ENCODE data around the gene LIPE.

The LIPE gene

DNA sequence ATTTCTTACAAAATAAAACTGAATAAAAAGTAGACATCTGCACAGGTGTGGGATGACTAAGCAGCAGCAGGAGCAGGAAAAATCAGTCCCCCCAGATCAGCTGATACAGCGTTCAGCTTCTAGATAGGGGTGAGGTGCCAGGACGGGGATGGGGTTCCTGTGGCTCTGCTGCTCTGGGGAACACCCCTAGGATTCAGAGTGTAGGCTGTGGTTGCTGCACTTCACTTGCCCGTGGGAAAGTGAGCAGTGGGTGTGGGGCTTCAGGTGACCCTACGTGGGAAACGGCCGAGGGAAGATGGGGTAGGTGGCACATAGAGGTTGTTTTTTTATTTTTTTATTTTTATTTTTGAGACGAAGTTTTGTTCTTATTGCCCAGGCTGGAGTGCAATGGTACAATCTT is 18.8 kb upstream of the LIPE start:
- DNase-seq: no peak

DNA sequence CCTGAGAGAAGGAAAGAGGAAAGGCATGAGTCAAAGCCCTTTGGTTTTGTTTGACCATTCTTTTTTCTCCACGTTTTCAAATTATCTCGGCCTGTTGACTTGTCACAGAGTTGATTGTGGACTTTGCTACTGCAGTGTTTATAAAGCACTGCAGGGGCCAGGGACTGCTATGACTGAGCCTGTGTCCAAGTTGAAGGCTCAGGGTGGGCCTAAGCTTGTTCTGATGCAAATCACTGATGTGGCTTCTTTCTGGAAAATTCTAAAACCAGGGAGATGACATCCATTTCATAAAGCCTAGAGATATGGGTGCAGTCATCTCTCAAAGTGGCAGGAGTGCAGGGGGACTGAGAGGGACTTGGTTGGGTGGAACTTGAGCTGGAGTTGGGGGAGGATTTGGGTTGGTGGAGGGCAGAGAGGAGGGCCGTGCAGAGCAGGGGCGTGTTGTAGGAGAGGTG is 16.8 kb upstream of the LIPE start:
- no peak for DNase-seq

DNA sequence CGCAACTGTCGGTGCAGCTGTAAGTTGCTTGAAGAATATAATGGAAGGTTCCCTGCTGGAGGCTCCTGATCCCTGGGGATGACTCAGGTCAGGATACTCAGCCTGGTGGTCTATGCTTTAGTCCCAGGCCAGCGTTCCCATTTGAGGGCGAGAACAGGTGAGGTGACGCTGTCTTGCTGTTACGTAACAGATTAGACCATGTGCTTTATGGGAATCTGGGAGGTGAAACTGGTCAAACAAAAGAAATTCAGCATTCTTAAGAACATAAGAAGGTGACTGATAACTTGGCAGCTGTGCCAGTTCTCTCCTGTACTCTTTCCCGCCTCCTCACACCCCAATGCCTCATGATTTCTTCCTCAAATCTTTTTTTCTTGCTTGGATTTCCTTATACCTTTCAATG is 15.6 kb upstream of the LIPE start, which contains the start of gene CXCL17:
CXCL17 (minus strand) TSS at position 114 of the 400 bp plus-strand sequence. CDS start 114 bp downstream, outside the sequence.
- no peak for DNase-seq

GRCh38 chr19:42441049-42441445 is 13.9 kb upstream of the LIPE start:
- no peak for DNase-seq

DNA sequence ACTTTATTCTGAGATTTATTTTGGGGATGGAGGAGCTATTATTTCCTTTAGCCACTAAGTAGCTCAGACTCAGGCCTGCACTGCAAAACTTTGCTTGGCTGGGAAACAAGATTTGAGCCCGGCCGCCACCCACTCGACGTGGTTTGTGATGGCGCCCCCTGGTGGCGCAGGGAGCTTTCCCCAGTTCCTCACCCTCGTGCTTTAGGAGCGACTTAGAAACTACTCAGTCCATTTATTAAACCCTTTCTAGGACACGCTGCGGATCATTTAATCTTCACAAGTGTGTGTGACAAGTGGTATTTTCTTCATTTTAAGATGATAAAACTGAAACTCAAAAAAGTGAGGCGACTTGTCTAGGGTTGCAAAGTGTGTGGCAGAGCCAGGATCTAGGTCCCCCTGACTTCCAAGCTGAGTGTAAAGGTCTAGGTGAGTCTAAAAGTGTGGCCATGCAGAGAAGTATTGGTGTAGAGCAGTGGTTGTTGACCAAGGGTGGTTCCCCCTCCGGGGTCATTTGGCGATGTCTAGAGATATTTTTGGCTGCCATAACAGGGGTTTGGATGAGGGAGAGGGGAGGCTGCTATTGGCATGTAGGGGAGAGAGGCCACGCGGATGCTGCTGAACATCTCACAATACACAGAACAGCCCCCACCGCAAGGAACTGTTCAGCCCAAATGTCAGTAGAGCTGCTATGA is 13.3 kb upstream of the LIPE start:
- no peak for DNase-seq

DNA sequence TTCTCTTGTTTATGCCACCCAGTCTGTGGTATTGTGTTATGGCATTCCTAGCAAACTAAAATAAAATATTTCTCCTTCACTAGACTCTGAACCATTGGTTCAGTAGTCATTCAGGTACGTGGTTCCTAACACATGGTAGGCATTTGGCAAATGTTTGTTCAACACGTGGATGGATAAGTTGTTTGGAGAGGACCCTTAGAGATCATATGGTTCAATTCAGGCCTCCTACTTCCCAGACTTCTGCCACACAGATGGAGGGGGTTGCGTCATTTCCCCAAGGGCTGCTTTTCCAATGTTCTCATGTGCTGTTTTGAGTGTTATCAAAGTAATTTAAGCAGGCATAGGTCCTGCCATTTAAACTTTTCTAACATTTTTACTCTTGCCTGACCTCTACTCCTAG is 8.8 kb upstream of the LIPE start:
- DNase-seq: no peak

DNA sequence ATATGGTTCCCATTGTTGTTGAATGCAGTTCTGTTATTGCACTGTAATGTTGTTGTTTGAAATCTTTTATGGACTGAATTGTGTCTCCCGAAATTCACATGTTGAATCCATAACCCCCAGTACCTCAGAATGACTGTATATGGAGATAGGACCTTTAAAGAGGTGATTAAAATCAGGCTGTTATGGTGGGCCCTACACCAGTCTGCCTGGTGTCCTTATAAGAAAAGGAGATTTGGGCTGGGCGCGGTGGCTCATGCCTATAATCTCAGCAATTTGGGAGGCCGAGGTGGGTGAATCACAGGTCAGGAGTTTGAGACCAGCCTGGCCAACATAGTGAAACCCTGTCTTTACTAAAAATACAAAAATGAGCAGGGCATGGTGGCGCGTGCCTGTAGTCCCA is 8.1 kb upstream of the LIPE start:
- no peak for DNase-seq

DNA sequence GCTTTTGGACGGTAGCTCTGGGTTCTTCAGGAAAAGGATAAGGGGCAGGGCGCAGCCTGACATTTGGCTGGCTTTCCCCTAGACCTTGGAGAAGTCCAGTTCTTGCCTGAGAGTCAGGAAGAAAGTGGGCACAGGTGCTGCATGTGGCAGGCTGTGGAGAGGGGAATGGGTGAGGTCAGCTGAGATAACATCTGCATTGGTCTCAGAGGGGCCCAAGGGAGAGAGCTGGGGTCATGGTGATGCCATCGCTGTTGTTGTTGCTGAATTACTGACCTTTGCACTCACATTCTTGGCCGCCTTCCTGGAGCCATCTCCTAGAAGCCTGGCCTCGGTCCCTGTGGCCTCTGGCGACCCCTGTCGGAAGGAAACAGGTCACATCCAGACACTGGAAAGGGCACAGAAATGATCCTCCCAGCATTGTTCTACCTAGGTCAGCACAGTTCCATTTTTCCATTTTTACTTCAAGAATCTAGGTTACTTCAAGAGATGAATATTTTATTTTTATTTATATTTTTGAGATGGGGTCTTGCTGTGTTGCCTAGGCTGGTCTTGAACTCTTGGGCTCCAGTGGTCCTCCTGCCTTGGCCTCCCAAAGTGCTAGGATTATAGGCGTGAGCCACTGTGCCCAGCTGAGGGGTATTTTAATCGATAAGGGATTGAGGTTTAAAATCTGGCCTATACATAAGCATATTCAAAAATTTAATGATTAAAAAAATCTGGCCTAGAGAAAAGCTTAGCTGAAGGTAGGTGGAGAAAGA is 6.5 kb upstream of the LIPE start:
- DNase-seq: peak; percentile 33

- DNase-seq: no peak
Observed at GRCh38 chr19:42431486-42431885, 4.3 kb upstream of the LIPE start.

- no peak for DNase-seq
Observed at GRCh38 chr19:42428676-42429075, 1.5 kb upstream of the LIPE start.

GRCh38 chr19:42426643-42427042 is 545 bp downstream of the LIPE start:
- DNase-seq: peak; percentile 67

GRCh38 chr19:42424712-42425131 is 2.5 kb downstream of the LIPE start:
- DNase-seq: no peak

DNA sequence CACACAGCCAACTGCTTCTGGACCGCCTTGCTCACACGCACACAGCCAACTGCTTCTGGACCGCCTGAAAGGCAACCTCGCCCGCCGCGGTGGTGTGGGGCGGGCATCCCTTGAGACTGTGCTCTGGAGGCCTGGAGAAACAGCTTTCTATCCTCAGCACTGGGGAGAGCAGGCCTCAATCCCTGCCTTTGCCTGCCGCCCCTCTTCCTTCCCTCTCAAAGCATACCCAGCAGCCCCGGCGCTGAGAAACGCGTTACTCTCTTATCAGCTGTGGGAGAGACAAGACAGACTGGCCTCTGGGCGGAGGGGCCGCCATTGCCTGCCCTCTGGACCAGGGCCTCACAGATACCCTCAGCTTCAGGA is 2.9 kb downstream of the LIPE start:
- DNase-seq: no peak

DNA sequence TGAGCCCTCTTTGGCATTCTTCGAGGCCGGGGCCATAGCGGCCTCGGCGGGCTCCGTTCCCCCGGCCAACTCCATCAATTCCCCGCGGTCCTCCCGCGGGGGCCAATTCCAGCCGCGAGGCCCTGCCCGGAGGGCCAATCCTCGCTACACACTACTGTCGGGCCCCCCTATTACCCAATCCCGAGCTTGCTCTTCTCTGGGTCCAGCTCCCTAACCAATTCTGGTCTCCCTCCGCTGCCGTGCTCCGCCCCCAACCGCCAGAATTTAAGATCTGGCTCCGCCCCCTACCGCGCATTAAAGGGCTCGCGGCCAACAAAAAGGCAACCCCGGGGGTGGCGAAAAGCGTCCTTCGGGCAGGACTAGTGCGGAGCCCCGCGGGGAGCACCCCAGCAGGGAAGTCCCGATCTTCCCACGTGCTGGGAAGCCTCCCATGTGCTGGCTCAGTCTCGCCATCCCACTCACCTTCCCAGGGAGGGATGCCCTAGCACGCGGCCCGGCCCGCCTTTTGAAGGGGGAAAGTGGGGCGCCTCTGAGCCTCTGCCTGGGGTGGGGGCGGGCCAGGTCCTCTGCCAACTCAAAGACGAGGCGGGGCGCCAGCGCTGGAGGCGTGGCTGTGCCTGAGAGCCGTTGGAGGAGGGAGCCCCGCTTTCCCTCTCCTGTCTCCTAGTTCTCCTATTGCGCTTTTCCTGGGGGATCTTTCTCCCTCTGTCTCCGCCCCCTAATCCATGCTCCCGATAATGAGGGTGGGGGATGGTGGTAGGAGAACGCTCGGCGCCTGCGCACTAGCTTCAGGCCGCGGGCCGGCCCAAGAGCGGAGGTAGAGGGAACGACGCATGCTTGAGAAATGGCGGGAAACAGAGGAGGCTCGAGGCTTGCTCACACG is 3.5 kb downstream of the LIPE start:
- DNase-seq: peak; percentile 91

- DNase-seq: no peak
Observed at GRCh38 chr19:42422901-42423461, 4.2 kb downstream of the LIPE start.

DNA sequence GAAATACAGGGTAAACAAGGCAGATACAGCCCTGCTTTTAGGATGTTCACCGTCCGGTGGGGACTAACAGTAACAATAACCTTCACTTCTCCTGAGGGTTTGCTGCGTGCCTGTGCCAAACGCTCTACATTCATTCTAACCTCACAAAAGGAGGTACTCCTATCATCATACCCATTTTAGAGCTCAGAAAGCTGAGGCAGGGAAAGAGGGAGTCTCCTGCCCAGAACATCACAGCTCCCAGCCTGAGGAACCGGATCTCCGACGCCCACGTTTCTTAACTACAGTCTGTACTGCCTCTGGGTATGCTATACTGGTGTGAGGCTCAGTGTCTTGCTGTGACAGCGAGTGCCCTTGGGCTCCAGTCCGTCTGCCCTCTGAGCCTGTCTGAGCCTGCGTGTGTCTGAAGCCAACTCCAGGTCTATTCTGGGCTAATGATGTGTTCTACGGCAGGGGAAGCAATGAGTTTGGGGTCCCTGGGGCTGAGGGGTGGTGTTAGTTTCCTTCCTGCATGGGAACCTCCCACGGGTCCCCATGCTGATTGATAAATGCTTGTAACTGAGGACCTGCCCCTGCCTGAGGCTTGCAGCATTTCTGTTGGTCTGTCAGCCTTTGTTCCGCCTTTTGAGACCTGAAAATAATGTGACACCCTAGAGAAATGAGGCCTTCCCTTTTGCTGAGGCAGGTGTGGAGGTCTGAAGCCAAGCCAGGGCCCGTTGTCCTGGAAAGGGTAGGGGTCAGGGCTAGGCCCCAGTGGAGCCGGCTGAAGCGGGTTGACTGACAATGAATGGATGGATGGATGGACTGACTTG is 4.9 kb downstream of the LIPE start:
- no peak for DNase-seq

DNA sequence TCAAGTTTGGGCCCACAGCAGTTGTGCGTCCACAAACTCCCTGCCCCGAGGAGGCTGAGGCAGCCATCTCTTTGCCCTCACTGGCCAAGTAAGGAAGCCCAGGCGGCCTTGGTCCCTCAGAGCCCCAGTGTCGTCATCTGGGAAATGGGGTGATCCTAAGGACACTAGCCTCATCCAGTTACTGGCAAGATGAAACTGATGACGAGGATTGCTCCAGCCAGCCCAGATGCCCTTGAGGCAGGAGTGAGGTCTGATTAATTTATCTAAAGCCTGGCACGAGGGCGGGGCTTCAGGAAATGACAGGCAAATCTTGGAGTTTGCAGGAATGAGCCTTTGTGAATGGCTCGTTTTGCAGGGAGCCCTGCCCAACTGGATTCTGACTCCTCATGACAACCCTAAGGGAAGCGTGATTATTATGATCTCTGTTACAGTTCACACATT is 5.6 kb downstream of the LIPE start:
- DNase-seq: no peak

- no peak for DNase-seq
Observed at GRCh38 chr19:42421101-42421500, 6.1 kb downstream of the LIPE start.

- no peak for DNase-seq
Observed at GRCh38 chr19:42420055-42420544, 7.1 kb downstream of the LIPE start.

DNA sequence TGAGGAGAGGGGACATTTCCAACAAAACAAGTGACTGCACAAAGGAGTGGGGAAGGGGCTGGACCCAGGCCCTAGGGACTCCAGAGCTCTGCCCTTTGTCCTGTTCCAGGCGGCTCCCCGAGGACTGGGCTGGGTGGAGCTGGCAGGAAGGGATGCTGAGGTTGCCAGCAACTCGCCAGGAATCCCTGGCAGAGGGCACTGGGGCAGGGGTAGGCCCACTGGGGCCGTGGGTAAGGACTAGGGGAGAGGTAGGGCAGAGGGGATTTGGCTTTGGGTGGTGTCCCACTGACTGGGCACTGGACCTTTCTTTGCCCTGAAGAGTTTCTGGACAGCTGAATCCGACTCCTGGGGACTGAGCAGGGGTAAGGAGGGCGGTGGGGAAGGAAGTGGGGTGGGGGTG is 7.9 kb downstream of the LIPE start:
- no peak for DNase-seq

- DNase-seq: no peak
Observed at GRCh38 chr19:42412661-42413076, 14.5 kb downstream of the LIPE start.

GRCh38 chr19:42412227-42412626 is 15.0 kb downstream of the LIPE start:
- DNase-seq: no peak

Data from DMS153 (cell line).